HG03457 (cell line): ENCODE results near the gene RMRP.
"Not testable (repeated sequence)": the region's sequence is repeated elsewhere in the genome, so short reads cannot be mapped to it uniquely, and the experiment has no call there.

Source experiments
- ATAC-seq: cut with Tn5 transposase; IDR thresholded peaks from one replicate; pipeline ENCODE4 v1.9.1; 2021; ENCODE audit warnings: moderate number of reproducible peaks; ENCODE audit not compliant: unreplicated experiment

RMRP gene

DNA sequence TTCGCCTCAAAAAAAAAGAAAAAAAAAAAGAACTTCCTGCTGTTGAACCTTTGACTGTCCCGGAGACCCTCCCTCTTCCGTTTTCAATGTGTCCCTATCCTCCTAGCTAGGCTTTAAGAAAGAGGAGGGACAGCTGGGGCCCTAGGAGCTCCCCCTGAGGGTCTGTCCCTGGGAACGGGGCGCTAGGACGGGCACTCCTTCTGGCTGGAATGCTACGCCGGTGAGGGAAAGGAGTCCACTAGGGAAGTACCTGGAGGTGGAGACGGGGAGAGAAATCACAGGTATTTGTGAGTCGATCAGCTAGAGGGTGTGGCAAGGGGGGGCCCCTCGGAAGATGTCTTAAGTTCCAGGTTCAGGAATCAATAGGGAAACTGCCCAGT is 11.7 kb downstream of the RMRP start:
- ATAC-seq = no peak

DNA sequence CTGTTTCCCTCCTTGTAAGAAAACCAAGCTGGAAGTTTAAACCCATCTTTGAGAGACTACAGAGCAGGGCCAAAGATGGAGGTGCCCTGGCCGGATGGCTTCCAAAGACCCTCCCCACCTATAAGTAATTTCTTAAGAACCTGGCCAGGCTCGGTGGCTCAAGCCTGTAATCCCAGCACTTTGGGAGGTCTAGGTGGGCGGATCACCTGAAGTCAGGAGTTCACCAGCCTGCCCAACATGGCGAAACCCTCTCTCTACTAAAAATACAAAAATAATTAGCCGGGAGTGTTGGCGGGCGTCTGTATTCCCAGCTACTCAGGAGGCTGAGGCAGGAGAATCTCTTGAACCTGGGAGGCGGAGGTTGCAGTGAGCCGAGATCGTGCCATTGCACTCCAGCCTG is 12.1 kb downstream of the RMRP start:
- ATAC-seq = not testable (repeated sequence)

DNA sequence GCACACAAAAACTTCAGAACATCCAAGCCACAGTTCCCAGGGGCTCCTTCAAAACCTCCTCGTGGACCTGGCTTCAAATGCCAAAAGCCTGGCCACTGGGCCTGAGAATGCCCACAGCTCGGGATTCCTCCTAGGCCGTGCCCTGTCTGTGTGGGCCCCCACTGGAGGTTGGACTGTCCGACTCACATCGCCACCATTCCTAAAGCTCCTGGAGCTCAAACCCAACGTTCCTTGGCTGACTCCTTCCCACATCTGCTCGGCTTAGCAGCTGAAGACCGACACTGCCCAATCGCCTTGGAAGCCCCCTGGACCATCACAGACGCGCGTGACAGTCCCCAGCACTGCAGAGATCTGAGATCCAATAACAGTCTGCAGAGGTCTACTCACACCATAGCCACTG is 14.8 kb downstream of the RMRP start:
- no peak for ATAC-seq

DNA sequence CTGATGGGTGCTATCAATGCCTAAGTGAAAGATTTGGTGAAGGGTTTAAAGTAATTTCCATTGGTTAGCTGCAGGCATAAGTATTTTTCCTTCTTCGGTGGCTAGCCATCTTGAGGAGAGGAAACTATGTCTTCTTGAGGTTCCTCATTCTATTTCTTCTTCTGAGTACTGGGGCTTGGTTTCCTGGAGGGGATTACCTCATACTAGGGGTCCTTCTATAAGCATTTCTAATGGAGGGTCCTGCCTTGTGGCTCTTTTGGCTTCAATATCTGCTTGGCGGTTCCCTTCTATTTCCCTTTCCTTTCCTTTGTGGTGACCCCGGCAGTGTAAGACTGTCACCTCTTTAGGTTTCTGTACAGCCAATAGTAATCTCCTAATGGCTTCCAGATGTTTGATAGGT is 16.3 kb downstream of the RMRP start:
- not testable (repeated sequence) for ATAC-seq

DNA sequence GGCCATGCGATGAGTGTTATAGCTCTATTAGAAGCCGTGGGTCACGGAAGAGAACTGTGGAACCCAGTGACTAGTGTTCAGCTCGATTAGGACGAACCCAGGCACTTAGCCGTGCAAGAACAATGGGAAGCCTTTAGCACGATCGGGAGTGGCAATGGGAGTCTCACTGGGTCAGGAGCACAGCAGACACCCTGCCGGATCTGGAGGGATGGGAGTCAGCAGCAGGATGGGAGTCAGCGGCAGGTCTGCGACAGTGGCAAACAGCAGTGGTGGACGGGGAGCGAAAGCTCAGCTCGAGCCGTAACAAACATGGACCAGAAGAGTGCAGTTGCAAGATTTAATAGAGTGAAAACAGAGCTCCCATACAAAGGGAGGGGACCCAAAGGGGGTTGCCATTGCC is 17.4 kb downstream of the RMRP start:
- not testable (repeated sequence) for ATAC-seq

DNA sequence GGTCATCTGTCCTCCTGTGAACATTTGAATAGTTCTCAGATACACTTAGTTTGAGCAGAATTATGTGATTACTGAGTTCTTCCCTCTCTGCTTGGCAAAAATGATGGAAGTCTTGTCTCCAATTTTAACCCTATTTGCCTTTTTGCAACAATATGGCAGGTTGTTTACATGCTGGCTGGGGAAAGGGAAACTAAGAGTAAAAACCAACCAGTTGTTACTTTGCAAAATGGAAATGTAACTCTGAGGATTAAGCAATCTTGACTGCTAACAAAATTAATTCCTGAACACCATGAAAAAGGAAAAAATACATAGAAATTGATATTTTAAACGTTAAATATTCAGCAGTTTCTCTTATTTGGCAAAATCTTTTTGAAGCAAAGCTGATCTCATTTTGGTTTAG is 18.2 kb downstream of the RMRP start:
- ATAC-seq = no peak

DNA sequence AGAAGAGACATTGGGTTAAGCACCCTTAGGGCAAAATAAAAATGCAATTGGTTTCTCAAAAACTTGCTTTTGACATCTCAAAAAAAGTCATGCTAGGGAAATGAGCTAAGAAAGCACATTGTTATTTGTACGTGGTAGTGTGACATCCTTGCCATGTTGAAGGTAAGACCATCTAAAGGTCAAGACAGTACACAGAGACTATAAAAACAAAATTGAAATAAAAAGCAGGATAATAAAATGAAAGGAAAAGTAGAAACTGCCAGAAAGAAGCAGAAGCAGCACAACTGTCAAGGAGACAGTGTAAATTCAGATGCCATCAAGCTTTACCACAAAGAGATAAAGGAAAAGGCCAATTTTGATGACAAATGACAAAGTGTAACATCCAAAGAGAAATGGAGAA is 18.6 kb downstream of the RMRP start:
- not testable (repeated sequence) for ATAC-seq

DNA sequence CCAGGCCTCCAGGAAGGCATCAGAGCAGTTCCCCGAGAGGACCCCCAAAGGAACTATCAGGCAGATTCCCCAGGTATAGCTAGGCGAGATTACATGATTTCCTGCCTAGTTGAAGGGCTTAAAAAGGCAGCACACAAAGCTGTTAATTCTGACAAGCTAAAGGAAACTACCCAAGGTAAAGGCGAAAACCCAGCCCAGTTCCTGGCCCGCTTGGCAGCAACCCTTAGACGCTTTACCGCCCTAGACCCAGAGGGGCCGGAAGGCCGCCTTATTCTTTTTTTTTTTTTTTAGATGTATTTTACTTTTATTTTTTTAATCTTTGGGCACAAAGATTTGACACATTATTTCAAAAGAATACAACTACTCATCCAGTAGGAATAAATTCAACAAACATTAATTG is 19.1 kb downstream of the RMRP start:
- not testable (repeated sequence) for ATAC-seq

DNA sequence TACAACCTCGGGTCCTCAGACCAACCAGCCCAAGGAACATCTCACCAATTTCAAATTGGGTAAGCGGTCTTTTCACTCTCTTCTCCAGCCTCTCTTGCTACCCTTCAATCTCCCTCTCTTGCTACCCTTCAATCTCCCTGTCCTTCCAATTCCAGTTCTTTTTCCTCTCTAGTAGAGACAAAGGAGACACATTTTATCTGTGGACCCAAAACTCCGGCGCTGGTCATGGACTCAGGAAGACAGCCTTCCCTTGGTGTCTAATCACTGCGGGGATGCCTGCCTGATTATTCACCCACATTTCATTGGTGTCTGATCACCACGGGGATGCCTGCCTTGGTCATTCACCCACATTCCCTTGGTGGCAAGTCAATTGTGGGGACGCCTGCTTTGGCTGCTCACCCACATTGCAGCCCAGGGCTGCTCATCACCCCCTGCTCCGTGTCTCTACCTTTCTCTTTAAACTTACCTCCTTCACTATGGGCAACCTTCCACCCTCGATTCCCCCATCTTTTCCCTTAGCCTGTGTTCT is 20.3 kb downstream of the RMRP start:
- not testable (repeated sequence) for ATAC-seq

DNA sequence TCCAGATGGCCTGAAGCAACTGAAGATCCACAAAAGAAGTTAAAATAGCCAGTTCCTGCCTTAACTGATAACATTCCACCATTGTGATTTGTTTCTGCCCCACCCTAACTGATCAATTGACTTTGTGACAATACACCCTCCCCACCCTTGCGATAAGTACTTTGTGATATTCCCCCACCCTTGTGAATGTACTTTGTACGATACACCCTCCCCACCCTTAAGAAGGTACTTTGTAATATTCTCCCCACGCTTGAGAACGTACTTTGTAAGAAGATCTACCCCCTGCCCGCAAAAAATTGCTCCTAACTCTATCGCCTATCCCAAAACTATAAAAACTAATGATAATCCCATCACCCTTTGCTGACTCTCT is 21.0 kb downstream of the RMRP start:
- ATAC-seq = not testable (repeated sequence)

DNA sequence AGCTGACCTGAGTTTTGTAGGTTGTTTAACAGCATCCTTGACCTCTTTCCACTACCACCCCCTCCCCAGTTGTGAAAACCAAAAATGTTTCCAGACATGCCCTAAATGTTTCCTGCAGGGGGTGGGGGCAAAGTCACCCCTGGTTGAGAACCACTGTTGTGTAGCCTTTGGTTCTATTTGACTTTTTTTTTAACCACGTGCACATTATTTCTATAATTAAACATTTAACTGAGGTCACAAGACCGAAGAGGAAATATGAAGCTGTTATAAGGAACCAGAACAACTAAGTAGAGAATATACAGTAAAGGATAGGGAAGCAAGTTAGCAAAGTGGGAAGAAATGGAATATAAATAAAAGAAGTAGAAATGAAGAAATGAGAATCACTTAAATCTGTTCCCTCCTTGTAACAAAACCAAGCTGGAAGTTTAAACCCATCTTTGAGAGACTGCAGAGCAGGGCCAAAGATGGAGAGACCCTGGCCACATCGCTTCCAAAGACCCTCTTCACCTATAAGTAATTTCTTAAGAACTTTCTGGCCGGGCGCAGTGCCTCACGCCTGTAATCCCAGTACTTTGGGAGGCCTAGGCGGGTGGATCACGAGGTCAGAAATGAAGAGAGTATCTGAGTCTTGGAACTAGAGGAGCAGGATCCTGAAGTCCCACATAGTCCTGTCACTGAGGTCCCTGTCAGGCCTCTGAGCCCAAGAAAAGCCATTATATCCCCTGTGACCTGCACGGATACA is 21.5 kb downstream of the RMRP start:
- ATAC-seq = no peak

DNA sequence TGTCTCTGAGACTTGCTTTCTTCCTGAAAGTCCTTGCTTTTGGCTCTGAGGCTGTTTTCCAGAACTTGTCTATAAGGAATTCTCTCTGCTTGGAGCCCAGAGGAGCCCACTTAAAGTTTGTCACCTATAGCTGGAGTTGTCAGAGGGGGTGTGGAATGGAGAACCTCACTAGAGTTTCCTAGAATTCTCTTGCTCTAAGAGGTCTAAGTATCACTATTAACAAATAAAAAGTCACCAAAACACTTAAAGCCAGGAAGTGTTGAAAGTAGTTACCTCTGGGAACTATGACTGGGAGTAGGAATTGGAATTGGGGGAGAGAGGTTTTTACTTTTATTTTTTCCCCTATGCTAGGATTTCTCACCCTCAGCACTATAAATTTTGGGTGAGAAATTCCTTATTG is 22.1 kb downstream of the RMRP start:
- ATAC-seq = no peak

DNA sequence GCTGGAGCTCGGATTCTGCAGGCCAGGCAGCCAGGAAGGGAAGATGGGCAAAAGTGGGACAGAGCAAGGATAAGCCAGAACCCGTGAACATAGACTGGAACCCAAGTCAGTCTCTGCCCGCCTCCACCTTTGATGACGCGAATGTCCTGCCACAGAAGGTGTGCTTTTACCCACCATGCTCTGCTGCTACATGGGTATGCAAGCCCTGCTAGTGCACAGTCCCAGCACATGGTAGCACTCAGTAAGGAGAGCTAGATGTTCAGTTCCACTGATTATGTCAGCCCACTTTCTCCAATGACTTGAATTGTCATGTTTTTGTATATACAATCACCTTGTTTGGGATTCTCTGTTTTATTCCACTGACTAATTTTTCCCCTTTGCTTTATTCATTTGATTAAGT is 28.2 kb downstream of the RMRP start:
- no peak for ATAC-seq

DNA sequence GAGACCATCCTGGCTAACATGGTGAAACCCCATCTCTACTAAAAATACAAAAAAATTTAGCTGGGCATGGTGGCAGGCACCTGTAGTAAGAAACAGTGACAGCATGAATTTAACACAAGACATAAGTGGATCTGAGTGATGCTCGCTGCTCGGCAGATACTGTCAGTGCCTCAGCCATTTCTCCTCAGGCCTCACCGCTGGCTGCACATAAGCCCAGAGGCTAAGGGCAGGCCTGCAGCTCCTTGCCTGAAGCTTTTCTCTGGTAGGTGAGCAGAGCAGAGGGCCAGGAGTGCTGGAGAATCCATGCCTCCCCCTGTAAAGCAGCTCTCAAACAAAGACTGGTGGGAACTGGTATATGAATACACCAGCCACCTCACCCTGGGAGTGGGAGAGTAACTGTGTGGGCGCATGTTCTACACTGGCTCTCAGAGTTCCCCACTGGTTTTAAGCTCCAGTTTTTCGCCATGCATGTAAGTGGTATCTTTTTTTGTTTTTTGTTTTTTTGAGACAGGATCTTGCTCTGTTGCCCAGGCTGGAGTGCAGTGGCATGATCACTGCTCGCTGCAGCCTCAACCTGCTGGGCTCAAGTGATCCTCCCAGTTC is 29.3 kb downstream of the RMRP start:
- ATAC-seq = no peak

DNA sequence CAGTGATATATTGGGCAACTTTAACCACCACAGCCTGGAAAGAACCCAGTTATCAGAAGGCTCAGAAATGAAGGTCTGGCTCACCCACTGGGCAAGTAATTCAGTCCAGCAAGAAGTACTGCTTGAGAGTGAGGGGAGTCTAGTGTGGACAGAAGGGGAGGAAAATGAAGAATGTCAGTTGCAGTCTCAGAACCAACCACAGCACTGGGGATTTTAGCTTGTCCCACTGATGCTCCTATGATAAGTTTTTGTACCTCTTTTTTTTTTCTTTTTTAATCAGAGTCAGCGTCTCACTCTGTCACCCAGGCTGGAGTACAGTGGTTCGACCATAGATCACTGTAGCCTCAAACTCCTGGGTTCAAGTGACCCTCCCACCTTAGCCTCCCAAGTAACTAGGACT is 30.2 kb downstream of the RMRP start:
- no peak for ATAC-seq

DNA sequence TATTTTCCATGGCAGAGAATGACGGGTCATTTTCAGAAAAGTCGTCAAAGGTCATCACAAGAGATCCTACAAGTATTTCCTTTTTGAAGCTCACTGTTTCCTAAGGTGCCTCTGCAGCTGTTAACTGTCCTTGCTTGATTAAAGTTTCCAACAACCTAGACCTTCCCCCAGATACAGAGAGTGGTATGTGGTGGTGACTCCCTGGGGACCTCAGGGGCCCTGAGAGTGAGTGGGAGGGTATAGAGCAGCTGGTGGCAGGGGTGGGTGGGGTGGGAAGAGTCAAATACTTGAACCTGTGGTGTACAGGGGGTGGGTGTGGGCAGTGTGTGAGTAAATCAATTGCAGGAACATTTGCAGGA is 38.0 kb downstream of the RMRP start:
- peak; percentile 47 for ATAC-seq

DNA sequence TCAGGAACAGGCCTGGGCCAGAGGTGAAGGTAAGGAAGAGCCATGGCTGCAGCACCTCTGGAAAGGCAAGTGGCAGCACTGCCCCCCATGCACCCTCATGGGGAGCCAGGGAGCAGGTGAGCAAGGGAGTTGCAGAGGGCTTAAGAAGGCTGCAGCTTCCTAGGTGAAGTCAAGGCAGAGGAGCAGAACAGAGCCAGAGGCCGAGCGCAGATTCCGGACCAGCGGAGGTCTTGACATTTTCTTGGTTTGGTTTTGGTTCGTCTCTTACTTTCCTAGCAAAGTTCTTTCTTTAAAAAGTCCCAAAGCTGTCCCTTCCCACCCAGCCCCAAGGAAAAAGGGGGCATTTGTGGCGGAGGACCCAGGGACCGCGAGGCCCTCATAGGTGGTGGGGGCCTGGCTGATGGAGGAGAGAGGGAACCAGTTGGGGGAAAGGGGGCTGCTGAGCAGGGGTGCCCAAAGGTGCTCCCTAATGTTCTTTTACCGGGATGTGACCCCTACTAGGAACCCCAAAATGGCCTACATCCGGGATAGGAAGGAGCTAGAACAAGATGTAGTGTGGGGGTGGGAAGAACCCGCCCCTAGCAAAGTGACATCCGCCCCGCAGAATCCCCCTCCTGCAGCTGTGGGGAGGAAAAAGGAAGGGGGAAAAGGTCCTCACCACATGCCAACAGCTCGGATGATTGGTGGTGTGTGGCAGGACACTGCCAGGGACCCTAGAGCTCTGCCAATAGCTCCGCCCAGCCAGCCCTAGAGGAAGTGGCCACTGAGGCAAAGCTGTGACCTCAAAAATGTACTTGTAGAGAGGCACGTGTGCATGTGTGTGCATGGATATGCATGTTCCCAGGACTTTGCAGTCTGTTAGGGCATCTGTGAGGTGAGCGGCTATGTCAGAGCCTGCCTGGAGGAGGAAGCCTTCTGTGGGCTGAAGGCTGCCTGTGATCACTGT is 38.7 kb downstream of the RMRP start:
- peak; percentile 42 for ATAC-seq

DNA sequence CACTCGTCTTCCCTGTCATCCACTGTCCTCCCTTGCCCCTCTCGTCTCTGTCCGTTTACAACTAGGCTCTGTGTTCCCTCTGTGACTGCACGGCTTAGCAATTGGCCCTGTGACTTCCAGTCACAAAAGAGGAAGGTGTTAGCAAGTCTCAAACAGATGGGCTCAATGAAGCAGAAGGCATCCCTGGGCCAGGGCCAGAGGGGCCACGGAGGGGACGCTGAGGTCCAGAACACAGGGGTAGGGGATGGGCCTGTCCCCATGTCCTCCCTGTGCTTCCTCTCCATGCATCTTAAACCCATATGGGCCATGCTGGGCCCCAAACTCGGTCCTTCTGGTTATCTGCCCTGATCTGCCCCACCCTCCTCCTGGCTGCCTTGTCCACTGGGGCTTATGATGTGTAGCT is 39.5 kb downstream of the RMRP start, which contains the start of gene CD72:
Gene CD72 (minus strand): TSS at position 89 of the 403 bp plus-strand sequence. CDS start 110 bp downstream, outside the sequence.
- no peak for ATAC-seq

DNA sequence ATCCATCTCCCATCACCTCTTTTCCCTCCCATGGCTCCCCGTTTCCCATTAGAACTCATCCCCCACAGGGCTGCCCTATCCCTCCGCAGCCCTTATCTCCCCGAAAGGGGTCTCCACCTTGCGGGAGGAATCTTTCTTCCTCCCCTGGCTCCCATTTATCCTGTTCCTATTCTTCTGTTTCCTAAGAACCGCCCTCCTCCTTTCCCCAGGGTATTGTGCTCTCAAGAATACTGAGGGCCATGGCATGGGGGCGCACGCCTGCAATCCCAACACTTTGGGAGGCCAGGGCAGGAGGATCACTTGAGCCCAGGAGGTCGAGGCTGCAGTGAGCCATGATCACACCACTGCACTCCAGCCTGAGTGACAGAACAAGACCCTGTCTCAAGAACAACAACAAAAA is 40.3 kb downstream of the RMRP start:
- no peak for ATAC-seq

DNA sequence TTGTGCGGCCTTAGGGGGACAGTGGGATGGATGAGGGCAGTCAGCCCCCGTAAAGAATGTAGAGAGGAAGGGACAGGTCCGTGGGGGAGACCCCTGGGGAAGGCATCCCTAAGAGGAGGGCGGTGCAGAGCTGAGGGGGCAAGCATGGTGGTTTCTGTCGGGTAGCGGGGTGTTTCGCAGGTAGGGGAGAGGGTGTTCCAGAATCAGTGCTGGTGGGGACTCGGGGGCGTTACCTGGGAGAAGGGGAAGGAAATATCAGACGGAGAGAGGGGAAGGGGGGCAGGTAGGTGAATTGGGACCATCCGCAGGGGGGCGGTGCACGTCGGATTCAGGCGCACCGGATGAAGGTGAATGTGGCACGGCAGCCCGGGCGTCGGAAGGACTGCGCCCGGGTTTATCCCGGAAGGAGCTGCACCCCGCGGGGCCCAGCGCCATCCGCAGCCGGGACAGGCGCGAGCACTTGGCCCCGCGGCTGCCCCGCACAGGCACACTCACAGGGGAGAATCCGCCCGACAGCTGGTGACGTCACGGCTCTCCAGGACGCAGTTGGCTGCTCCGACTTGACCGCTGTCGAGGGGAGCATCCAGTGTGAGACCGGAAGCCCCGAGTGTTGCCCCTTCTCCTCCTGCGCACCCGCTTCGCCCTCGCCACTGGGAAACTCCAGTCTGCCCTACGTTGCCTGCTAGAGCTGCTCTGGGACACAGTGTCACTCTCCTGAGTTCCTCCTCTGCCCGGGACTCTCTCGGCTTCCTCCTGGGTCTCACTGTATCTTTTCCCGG is 40.9 kb downstream of the RMRP start:
- ATAC-seq = no peak
